HCT116 (cell line): Measurements from ENCODE around the gene HCFC2. TPM values are rescaled to one million over a fixed set of nuclear protein-coding genes. Genes with fewer than 3 reads are reported as not detected.

Source experiments
- ATAC-seq: fragments of 200-7000 bp; cut with Tn5 transposase; 2 replicates; pipeline ENCODE4 v1.9.1; 2020; ENCODE audit warnings: mild to moderate bottlenecking, moderate library complexity
- BruUV-seq: library from RNA; stranded (reverse); fragments of 400-500 nt; replicated peaks from 2 replicates; lab custom pipeline; 2021; lab: Mats Ljungman, UMichigan
- CTCF ChIA-PET: fragments of 300-600 bp; sonication (Branson Sonifier 250); formaldehyde crosslinking; loops from one replicate; lab custom pipeline; 2021; ENCODE audit warnings: antibody characterized with exemption; lab: Charles Lee
- POLR2A ChIA-PET: fragments of 300-600, 350-600 bp; sonication (Branson Sonifier 250); formaldehyde crosslinking; loops from one replicate; lab custom pipeline; 2021; ENCODE audit warnings: antibody characterized with exemption; lab: Charles Lee
- RAD21 ChIA-PET, 2 experiments: fragments of 300-600 bp; sonication (Branson Sonifier 250); formaldehyde crosslinking; loops; one replicate each; lab custom pipeline; 2023; ENCODE audit warnings: low total read pairs in 2 of 2; ENCODE audit not compliant: uncharacterized antibody in 2 of 2, unreplicated experiment in 2 of 2, low non-redundant PET in 1 of 2; lab: Charles Lee
- DNase-seq: peaks from one replicate; pipeline ENCODE4 v3.0.0-alpha.2; 2010; ENCODE audit warnings: low read depth, low spot score
- H2AFZ ChIP-seq: fragments of 200-600 bp; shearing (Covaris generic), sonication (generic); 2 replicates; pipeline ENCODE4 v1.6.1; 2017; ENCODE audit warnings: low read depth, mixed run types, mixed read lengths, antibody characterized with exemption, low read length; ENCODE audit not compliant: poor library complexity, severe bottlenecking
- H3K27ac ChIP-seq: 2 replicates; pipeline ENCODE4 v1.5.1; 2012; ENCODE audit warnings: low read depth, low read length
- H3K27me3 ChIP-seq: fragments of 200-600 bp; sonication (generic); 2 replicates; pipeline ENCODE4 v1.6.1; 2016; ENCODE audit warnings: mixed run types, low read length, mixed read lengths; ENCODE audit not compliant: insufficient read depth
- H3K36me3 ChIP-seq, 2 experiments: fragments of 200-500 bp in 1 of 2; fragments of 200-600 bp in 1 of 2; sonication (Bioruptor generic) in 1 of 2; sonication (generic) in 1 of 2; 2 replicates each; pipeline versions ENCODE4 v1.5.1 to v1.6.1; 2014 to 2016; ENCODE audit warnings: low read length in 2 of 2, inconsistent platforms in 1 of 2, mixed read lengths in 1 of 2, mixed run types in 1 of 2; ENCODE audit not compliant: insufficient read depth in 2 of 2, control insufficient read depth in 1 of 2
- H3K4me1 ChIP-seq, 2 experiments: fragments of 200-600 bp in 1 of 2; sonication (generic) in 1 of 2; 2 replicates each; pipeline versions ENCODE4 v1.5.1 to v1.6.1; 2012 to 2017; ENCODE audit warnings: low read length in 2 of 2, inconsistent platforms in 1 of 2, mild to moderate bottlenecking in 1 of 2, mixed read lengths in 1 of 2, mixed run types in 1 of 2, moderate library complexity in 1 of 2; ENCODE audit not compliant: insufficient read depth in 2 of 2, control insufficient read depth in 1 of 2
- H3K4me2 ChIP-seq: fragments of 200-600 bp; sonication (generic); 2 replicates; pipeline ENCODE4 v1.6.1; 2017; ENCODE audit warnings: mixed run types, low read length, mixed read lengths
- H3K4me3 ChIP-seq, 2 experiments: fragments of 200-600 bp in 1 of 2; sonication (generic) in 1 of 2; replicated peaks in 1 of 2; 2 replicates each; pipeline ENCODE4 v1.5.1; 2011 to 2016; ENCODE audit warnings: low read length in 2 of 2, control low read depth in 1 of 2, low read depth in 1 of 2, mild to moderate bottlenecking in 1 of 2, mixed read lengths in 1 of 2, mixed run types in 1 of 2
- H3K79me2 ChIP-seq: fragments of 200-600 bp; sonication (generic); 2 replicates; pipeline ENCODE4 v1.6.1; 2017; ENCODE audit warnings: mild to moderate bottlenecking, mixed run types, low read length, moderate library complexity, mixed read lengths; ENCODE audit not compliant: insufficient read depth
- H3K9ac ChIP-seq: fragments of 200-600 bp; sonication (generic); 2 replicates; pipeline ENCODE4 v1.6.1; 2016; ENCODE audit warnings: low read length, mixed read lengths
- H3K9me2 ChIP-seq: fragments of 200-600 bp; sonication (generic), shearing (Covaris generic); 2 replicates; pipeline ENCODE4 v1.6.1; 2017; ENCODE audit warnings: mixed run types, mild to moderate bottlenecking, moderate library complexity; ENCODE audit not compliant: insufficient read depth
- H3K9me3 ChIP-seq, 2 experiments: fragments of 200-500 bp in 1 of 2; fragments of 200-600 bp in 1 of 2; sonication (Bioruptor generic) in 1 of 2; sonication (generic) in 1 of 2; 2 replicates each; pipeline ENCODE4 v1.6.1; 2014 to 2017; ENCODE audit warnings: low read length in 2 of 2, mixed read lengths in 2 of 2, inconsistent platforms in 1 of 2, low read depth in 1 of 2, mild to moderate bottlenecking in 1 of 2, mixed run types in 1 of 2, moderate library complexity in 1 of 2; ENCODE audit not compliant: control insufficient read depth in 1 of 2, insufficient read depth in 1 of 2
- H4K20me1 ChIP-seq: fragments of 200-600 bp; sonication (generic), shearing (Covaris generic); 2 replicates; pipeline ENCODE4 v1.6.1; 2017; ENCODE audit warnings: mixed run types, mild to moderate bottlenecking, moderate library complexity; ENCODE audit not compliant: insufficient read depth
- CBX3 ChIP-seq: IDR thresholded peaks from 2 replicates; pipeline ENCODE4 v1.6.1; 2012; ENCODE audit warnings: low read depth
- EGR1 ChIP-seq: IDR thresholded peaks from 2 replicates; pipeline ENCODE4 v1.6.1; 2012; ENCODE audit warnings: low read depth
- ELF1 ChIP-seq: IDR thresholded peaks from 2 replicates; pipeline ENCODE4 v1.6.1; 2012; ENCODE audit warnings: low read depth, borderline replicate concordance
- EZH2phosphoT487 ChIP-seq: fragments of 200-600 bp; IDR thresholded peaks from 2 replicates; pipeline ENCODE4 v1.6.1; 2018; ENCODE audit warnings: antibody characterized with exemption, borderline replicate concordance
- POLR2A ChIP-seq: IDR thresholded peaks from 2 replicates; pipeline ENCODE4 v1.7.0; 2011; ENCODE audit warnings: borderline replicate concordance; ENCODE audit not compliant: insufficient read depth, insufficient read length; ENCODE audit errors: extremely low read depth
- POLR2AphosphoS5 ChIP-seq: IDR thresholded peaks from 2 replicates; pipeline ENCODE4 v1.6.1; 2011; ENCODE audit warnings: mild to moderate bottlenecking, low read depth, low read length, moderate library complexity
- RAD21 ChIP-seq: IDR thresholded peaks from 2 replicates; pipeline ENCODE4 v1.6.1; 2012; ENCODE audit warnings: low read depth, mild to moderate bottlenecking
- SP1 ChIP-seq: IDR thresholded peaks from 2 replicates; pipeline ENCODE4 v1.6.1; 2012; ENCODE audit warnings: low read depth
- SRF ChIP-seq: IDR thresholded peaks from 2 replicates; pipeline ENCODE4 v1.6.1; 2012; ENCODE audit warnings: low read depth
- YY1 ChIP-seq: IDR thresholded peaks from 2 replicates; pipeline ENCODE4 v1.6.1; 2011; ENCODE audit warnings: low read length, low read depth, moderate library complexity, mild to moderate bottlenecking; ENCODE audit not compliant: insufficient replicate concordance; ENCODE audit errors: extremely low read depth
- intact Hi-C: fragments of 100-400 bp; cut with micrococcal nuclease; formaldehyde crosslinking; loops from 2 replicates; pipeline ENCODE4 v1.10.0; 2022
- total RNA-seq: library from RNA; stranded (reverse); gene quantifications from one replicate; pipeline ENCODE4 v1.2.1, GENCODE V29; 2021; ENCODE audit not compliant: unreplicated experiment
- TF ChIP-seq, protein P1 (sequence below): IDR thresholded peaks from 2 replicates; pipeline ENCODE4 v1.6.1; 2012; ENCODE audit warnings: low read depth
- TF ChIP-seq, protein P2 (sequence below), 3 experiments: fragments of 200-600 bp in 1 of 3; sonication (generic) in 1 of 3; IDR thresholded peaks in 2 of 3; conservative IDR thresholded peaks in 1 of 3; 2 replicates each; pipeline ENCODE4 v1.5.1; 2012 to 2017; ENCODE audit warnings: low read depth in 2 of 3, low read length in 2 of 3, antibody characterized with exemption in 1 of 3, borderline replicate concordance in 1 of 3, control low read depth in 1 of 3, mild to moderate bottlenecking in 1 of 3, mixed read lengths in 1 of 3, mixed run types in 1 of 3, moderate library complexity in 1 of 3; ENCODE audit not compliant: insufficient read depth in 1 of 3
- TF ChIP-seq, protein P3 (sequence below): IDR thresholded peaks from 2 replicates; pipeline ENCODE4 v1.6.1; 2012

The HCFC2 gene
- total RNA-seq, 1 experiment from 2014 or later: 4.9 TPM

DNA sequence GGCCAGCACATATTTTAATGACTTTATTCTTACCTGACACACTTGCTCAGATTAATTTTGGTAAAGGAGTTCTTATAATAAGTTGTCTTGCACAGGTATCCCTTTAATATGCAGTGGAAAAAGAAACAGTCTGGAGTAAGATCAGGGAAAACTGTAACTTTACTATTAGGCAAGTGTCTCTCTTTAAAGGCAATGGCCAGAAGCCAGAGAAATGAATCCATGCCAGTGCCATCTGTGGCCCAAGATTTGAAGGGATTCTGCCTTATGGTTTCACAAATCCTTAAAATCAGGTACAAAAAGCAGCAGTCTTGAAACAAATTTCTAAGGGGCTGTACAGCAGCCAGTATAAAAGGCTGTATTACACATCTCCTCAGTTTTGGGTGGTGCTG is 51.2 kb downstream of the HCFC2 start:
- DNase-seq (no peak), ATAC-seq (no peak)
- no peak overlapping the region for H2AFZ ChIP-seq
- H3K36me3 ChIP-seq: peaks cover 5 to 12% of the 10 kb centered on the region in 2 experiments; a peak in 3 of 4 replicates
- no peaks in the 10 kb centered on the region for H3K9me2 ChIP-seq
- intact Hi-C loops: no loop called here
- ChIA-PET POLR2A (no interaction called here), RAD21 (interaction anchor here in 1 of 2 experiments (0.8 kb wide), 1 partner anchor 724 kb away, joined by 4 read pairs; no protein-coding TSS in a partner anchor), CTCF (no interaction called here)
- no peak overlapping the region for H3K27ac ChIP-seq
- no peaks in the 10 kb centered on the region; a peak in 1 of 4 replicates for H3K4me1 ChIP-seq
- no peaks in the 10 kb centered on the region for H3K9me3 ChIP-seq
- BruUV-seq: no TSS peak
- no peak overlapping the region for H3K4me3 ChIP-seq
- no peaks in the 10 kb centered on the region for H3K27me3 ChIP-seq
- H3K9ac ChIP-seq: no peak overlapping the region
- H3K4me2 ChIP-seq: no peak overlapping the region
- H3K79me2 ChIP-seq: no peaks in the 10 kb centered on the region
- TF ChIP-seq POLR2A (no peak), SRF (no peak), RAD21 (no peak), YY1 (no peak), ELF1 (no peak), CBX3 (no peak), POLR2AphosphoS5 (no peak), EGR1 (no peak), SP1 (no peak), EZH2phosphoT487 (no peak)
- TF ChIP-seq, protein P1, sequence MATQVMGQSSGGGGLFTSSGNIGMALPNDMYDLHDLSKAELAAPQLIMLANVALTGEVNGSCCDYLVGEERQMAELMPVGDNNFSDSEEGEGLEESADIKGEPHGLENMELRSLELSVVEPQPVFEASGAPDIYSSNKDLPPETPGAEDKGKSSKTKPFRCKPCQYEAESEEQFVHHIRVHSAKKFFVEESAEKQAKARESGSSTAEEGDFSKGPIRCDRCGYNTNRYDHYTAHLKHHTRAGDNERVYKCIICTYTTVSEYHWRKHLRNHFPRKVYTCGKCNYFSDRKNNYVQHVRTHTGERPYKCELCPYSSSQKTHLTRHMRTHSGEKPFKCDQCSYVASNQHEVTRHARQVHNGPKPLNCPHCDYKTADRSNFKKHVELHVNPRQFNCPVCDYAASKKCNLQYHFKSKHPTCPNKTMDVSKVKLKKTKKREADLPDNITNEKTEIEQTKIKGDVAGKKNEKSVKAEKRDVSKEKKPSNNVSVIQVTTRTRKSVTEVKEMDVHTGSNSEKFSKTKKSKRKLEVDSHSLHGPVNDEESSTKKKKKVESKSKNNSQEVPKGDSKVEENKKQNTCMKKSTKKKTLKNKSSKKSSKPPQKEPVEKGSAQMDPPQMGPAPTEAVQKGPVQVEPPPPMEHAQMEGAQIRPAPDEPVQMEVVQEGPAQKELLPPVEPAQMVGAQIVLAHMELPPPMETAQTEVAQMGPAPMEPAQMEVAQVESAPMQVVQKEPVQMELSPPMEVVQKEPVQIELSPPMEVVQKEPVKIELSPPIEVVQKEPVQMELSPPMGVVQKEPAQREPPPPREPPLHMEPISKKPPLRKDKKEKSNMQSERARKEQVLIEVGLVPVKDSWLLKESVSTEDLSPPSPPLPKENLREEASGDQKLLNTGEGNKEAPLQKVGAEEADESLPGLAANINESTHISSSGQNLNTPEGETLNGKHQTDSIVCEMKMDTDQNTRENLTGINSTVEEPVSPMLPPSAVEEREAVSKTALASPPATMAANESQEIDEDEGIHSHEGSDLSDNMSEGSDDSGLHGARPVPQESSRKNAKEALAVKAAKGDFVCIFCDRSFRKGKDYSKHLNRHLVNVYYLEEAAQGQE: no peak
- TF ChIP-seq, protein P2, sequence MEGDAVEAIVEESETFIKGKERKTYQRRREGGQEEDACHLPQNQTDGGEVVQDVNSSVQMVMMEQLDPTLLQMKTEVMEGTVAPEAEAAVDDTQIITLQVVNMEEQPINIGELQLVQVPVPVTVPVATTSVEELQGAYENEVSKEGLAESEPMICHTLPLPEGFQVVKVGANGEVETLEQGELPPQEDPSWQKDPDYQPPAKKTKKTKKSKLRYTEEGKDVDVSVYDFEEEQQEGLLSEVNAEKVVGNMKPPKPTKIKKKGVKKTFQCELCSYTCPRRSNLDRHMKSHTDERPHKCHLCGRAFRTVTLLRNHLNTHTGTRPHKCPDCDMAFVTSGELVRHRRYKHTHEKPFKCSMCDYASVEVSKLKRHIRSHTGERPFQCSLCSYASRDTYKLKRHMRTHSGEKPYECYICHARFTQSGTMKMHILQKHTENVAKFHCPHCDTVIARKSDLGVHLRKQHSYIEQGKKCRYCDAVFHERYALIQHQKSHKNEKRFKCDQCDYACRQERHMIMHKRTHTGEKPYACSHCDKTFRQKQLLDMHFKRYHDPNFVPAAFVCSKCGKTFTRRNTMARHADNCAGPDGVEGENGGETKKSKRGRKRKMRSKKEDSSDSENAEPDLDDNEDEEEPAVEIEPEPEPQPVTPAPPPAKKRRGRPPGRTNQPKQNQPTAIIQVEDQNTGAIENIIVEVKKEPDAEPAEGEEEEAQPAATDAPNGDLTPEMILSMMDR (IDR thresholded peaks at IDR 0.05 in 2 of 3, conservative IDR thresholded peaks at IDR 0.05 in 1 of 3; ENCODE audit: borderline replicate concordance in 1 of 3, insufficient read depth in 1 of 3, low read depth in 2 of 3, low read length in 2 of 3): no peak
- TF ChIP-seq, protein P3, sequence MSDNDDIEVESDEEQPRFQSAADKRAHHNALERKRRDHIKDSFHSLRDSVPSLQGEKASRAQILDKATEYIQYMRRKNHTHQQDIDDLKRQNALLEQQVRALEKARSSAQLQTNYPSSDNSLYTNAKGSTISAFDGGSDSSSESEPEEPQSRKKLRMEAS: no peak
- H4K20me1 ChIP-seq: no peaks in the 10 kb centered on the region
